HepG2 (cell line): ENCODE measurements around the gene HS3ST3A1. TPM values are rescaled to one million over a fixed set of nuclear protein-coding genes. Genes with fewer than 3 reads are reported as not detected.

Experiments used
- ADNP ChIP-seq: sonication (generic); formaldehyde crosslinking; IDR thresholded peaks from 2 replicates; pipeline ENCODE4 v1.4.0; 2020; ENCODE audit warnings: missing genetic modification reagents
- ATM ChIP-seq: fragments of 450-650 bp; IDR thresholded peaks from 2 replicates; pipeline ENCODE4 v1.7.1; 2017; ENCODE audit warnings: mild to moderate bottlenecking, borderline replicate concordance
- CEBPG ChIP-seq: IDR thresholded peaks from 2 replicates; pipeline ENCODE4 v1.6.1; 2016
- FOSL1 ChIP-seq: sonication (generic); formaldehyde crosslinking; IDR thresholded peaks from 2 replicates; pipeline ENCODE4 v1.9.0; 2021; ENCODE audit warnings: missing genetic modification reagents, borderline replicate concordance
- HOXA3 ChIP-seq: sonication (generic); formaldehyde crosslinking; IDR thresholded peaks from 2 replicates; pipeline ENCODE4 v1.5.0; 2020; ENCODE audit warnings: missing genetic modification reagents
- IRX3 ChIP-seq: sonication (generic); formaldehyde crosslinking; IDR thresholded peaks from 2 replicates; pipeline ENCODE4 v1.8.1; 2023; ENCODE audit warnings: mild to moderate bottlenecking, low read depth, missing genetic modification reagents, borderline replicate concordance
- KAT7 ChIP-seq: IDR thresholded peaks from 2 replicates; pipeline ENCODE4 v1.6.1; 2018; ENCODE audit warnings: borderline replicate concordance, missing compliant biosample characterization
- KLF11 ChIP-seq: IDR thresholded peaks from 2 replicates; pipeline ENCODE4 v1.6.1; 2016; ENCODE audit warnings: missing compliant biosample characterization
- NFIB ChIP-seq: sonication (generic); formaldehyde crosslinking; IDR thresholded peaks from 2 replicates; pipeline ENCODE4 v1.9.0; 2021; ENCODE audit warnings: missing genetic modification reagents, mild to moderate bottlenecking, borderline replicate concordance
- POLR2AphosphoS2 ChIP-seq: IDR thresholded peaks from 2 replicates; pipeline ENCODE4 v1.6.1; 2011; ENCODE audit warnings: low read depth, low read length, improper control_type of control experiment
- RAD21 ChIP-seq: fragments of 450-650 bp; formaldehyde crosslinking; IDR thresholded peaks from 2 replicates; pipeline ENCODE4 v1.5.0; 2020; ENCODE audit warnings: mild to moderate bottlenecking
- REPIN1 ChIP-seq: sonication (generic); formaldehyde crosslinking; IDR thresholded peaks from 2 replicates; pipeline ENCODE4 v1.8.0; 2022; ENCODE audit warnings: missing genetic modification reagents, low read depth, mild to moderate bottlenecking, borderline replicate concordance
- STAG1 ChIP-seq: sonication (generic); formaldehyde crosslinking; IDR thresholded peaks from 2 replicates; pipeline ENCODE4 v1.4.0; 2020; ENCODE audit warnings: missing genetic modification reagents
- TEAD2 ChIP-seq: sonication (generic); formaldehyde crosslinking; IDR thresholded peaks from 2 replicates; pipeline ENCODE4 v1.9.0; 2021; ENCODE audit warnings: missing genetic modification reagents
- THAP8 ChIP-seq: sonication (generic); formaldehyde crosslinking; IDR thresholded peaks from 2 replicates; pipeline ENCODE4 v1.5.1; 2020; ENCODE audit warnings: missing genetic modification reagents, mild to moderate bottlenecking, borderline replicate concordance
- ZNF230 ChIP-seq: sonication (generic); formaldehyde crosslinking; IDR thresholded peaks from 2 replicates; pipeline ENCODE4 v1.4.0; 2020; ENCODE audit warnings: mild to moderate bottlenecking, missing genetic modification reagents
- ZNF263 ChIP-seq: sonication (generic); formaldehyde crosslinking; IDR thresholded peaks from 2 replicates; pipeline ENCODE4 v1.4.0; 2020; ENCODE audit warnings: missing genetic modification reagents
- ZNF577 ChIP-seq: sonication (generic); formaldehyde crosslinking; IDR thresholded peaks from 2 replicates; pipeline ENCODE4 v1.4.0; 2020; ENCODE audit warnings: mild to moderate bottlenecking, low read depth, missing genetic modification reagents, borderline replicate concordance
- ZNF615 ChIP-seq: sonication (generic); formaldehyde crosslinking; IDR thresholded peaks from 2 replicates; pipeline ENCODE4 v1.5.0; 2020; ENCODE audit warnings: mild to moderate bottlenecking, missing genetic modification reagents, borderline replicate concordance
- polyA plus RNA-seq, 8 experiments: library from polyadenylated mRNA; depleted of rRNA in 3 of 8; stranded (reverse) in 7 of 8; unstranded in 1 of 8; fragments of >200 nt; fragmentation: Illumina TruSeq in 4 of 8; extraction: Trizol in 4 of 8; gene quantifications; 2 replicates each; pipeline versions ENCODE4 v1.2.1 to v1.2.3, GENCODE V29; 2011 to 2016; ENCODE audit warnings: low read depth in 4 of 8, missing spikeins in 1 of 8, mixed read lengths in 1 of 8; ENCODE audit not compliant: insufficient read depth in 1 of 8
- total RNA-seq, 5 experiments: library from RNA; depleted of rRNA; stranded (reverse); fragments of >200 nt; fragmentation: Illumina TruSeq; extraction: Trizol; gene quantifications; 2 replicates each; pipeline ENCODE4 v1.2.3, GENCODE V29; 2016; ENCODE audit warnings: low read depth in 1 of 5
- TF ChIP-seq, protein P1 (sequence below): sonication (generic); formaldehyde crosslinking; IDR thresholded peaks from 2 replicates; pipeline ENCODE4 v1.5.0; 2020; ENCODE audit warnings: mild to moderate bottlenecking, missing genetic modification reagents, moderate library complexity
- TF ChIP-seq, protein P2 (sequence below): sonication (generic); formaldehyde crosslinking; IDR thresholded peaks from 2 replicates; pipeline ENCODE4 v1.4.0; 2020; ENCODE audit warnings: missing genetic modification reagents
- TF ChIP-seq, protein P3 (sequence below): sonication (generic); formaldehyde crosslinking; IDR thresholded peaks from 2 replicates; pipeline ENCODE4 v1.4.0; 2020; ENCODE audit warnings: missing genetic modification reagents
- TF ChIP-seq, protein P4 (sequence below): IDR thresholded peaks from 2 replicates; pipeline ENCODE4 v1.6.1; 2016; ENCODE audit warnings: low read depth, control low read depth
- TF ChIP-seq, protein P5 (sequence below): sonication (generic); formaldehyde crosslinking; IDR thresholded peaks from 2 replicates; pipeline ENCODE4 v1.4.0; 2020; ENCODE audit warnings: mild to moderate bottlenecking, missing genetic modification reagents

HS3ST3A1 gene
- total and polyA plus RNA-seq, 2 of the 13 experiments (the other 11 are each of a cell fraction or from before 2014, with no cell fraction given) = 1.3 to 3.5 TPM

DNA sequence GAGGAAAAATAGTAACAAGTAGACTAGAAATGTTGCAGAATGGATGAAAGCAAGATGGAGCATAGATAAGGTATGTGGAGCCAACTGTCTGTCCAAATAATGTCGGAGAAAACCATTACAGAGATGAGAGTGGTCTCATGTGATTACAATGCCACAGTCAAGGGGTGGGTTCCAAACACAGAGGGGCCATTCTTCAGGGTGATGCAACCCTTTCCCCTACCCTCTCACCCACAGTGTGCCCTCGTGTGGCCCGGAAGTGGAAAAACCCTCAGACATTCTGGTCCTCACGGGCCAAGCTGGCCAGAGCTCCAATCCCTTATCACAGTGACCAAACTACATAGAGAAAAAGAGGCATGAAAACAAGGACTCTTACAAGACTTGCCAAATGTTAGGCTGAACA, 17.7 kb upstream of the HS3ST3A1 start (continued):
- TF ChIP-seq, protein P1, sequence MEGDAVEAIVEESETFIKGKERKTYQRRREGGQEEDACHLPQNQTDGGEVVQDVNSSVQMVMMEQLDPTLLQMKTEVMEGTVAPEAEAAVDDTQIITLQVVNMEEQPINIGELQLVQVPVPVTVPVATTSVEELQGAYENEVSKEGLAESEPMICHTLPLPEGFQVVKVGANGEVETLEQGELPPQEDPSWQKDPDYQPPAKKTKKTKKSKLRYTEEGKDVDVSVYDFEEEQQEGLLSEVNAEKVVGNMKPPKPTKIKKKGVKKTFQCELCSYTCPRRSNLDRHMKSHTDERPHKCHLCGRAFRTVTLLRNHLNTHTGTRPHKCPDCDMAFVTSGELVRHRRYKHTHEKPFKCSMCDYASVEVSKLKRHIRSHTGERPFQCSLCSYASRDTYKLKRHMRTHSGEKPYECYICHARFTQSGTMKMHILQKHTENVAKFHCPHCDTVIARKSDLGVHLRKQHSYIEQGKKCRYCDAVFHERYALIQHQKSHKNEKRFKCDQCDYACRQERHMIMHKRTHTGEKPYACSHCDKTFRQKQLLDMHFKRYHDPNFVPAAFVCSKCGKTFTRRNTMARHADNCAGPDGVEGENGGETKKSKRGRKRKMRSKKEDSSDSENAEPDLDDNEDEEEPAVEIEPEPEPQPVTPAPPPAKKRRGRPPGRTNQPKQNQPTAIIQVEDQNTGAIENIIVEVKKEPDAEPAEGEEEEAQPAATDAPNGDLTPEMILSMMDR (CRISPR knock-in tag) = peak; percentile 51
- TF ChIP-seq, protein P2, sequence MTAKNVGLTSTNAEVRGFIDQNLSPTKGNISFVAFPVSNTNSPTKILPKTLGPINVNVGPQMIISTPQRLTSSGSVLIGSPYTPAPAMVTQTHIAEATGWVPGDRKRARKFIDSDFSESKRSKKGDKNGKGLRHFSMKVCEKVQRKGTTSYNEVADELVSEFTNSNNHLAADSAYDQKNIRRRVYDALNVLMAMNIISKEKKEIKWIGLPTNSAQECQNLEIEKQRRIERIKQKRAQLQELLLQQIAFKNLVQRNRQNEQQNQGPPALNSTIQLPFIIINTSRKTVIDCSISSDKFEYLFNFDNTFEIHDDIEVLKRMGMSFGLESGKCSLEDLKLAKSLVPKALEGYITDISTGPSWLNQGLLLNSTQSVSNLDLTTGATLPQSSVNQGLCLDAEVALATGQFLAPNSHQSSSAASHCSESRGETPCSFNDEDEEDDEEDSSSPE (CRISPR knock-in tag) = no peak
- TF ChIP-seq, protein P3, sequence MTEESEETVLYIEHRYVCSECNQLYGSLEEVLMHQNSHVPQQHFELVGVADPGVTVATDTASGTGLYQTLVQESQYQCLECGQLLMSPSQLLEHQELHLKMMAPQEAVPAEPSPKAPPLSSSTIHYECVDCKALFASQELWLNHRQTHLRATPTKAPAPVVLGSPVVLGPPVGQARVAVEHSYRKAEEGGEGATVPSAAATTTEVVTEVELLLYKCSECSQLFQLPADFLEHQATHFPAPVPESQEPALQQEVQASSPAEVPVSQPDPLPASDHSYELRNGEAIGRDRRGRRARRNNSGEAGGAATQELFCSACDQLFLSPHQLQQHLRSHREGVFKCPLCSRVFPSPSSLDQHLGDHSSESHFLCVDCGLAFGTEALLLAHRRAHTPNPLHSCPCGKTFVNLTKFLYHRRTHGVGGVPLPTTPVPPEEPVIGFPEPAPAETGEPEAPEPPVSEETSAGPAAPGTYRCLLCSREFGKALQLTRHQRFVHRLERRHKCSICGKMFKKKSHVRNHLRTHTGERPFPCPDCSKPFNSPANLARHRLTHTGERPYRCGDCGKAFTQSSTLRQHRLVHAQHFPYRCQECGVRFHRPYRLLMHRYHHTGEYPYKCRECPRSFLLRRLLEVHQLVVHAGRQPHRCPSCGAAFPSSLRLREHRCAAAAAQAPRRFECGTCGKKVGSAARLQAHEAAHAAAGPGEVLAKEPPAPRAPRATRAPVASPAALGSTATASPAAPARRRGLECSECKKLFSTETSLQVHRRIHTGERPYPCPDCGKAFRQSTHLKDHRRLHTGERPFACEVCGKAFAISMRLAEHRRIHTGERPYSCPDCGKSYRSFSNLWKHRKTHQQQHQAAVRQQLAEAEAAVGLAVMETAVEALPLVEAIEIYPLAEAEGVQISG (CRISPR knock-in tag) = 0 out of 2 replicates have a peak, but pooled peaks have one; percentile 14
- TF ChIP-seq HOXA3 (no peak), STAG1 (CRISPR knock-in tag) (peak; percentile 36), TEAD2 (CRISPR knock-in tag) (no peak), ZNF263 (CRISPR knock-in tag) (no peak), POLR2AphosphoS2 (no peak), REPIN1 (CRISPR knock-in tag) (no peak), NFIB (CRISPR knock-in tag) (no peak), RAD21 (CRISPR knock-in tag) (0 out of 2 replicates have a peak, but pooled peaks have one; percentile 17), ZNF615 (CRISPR knock-in tag) (no peak), CEBPG (peak; percentile 65), IRX3 (no peak), KAT7 (no peak), ZNF230 (CRISPR knock-in tag) (no peak), FOSL1 (CRISPR knock-in tag) (no peak), ZNF577 (CRISPR knock-in tag) (no peak), ADNP (no peak), KLF11 (no peak), ATM (no peak), THAP8 (CRISPR knock-in tag) (no peak)
- TF ChIP-seq, protein P4, sequence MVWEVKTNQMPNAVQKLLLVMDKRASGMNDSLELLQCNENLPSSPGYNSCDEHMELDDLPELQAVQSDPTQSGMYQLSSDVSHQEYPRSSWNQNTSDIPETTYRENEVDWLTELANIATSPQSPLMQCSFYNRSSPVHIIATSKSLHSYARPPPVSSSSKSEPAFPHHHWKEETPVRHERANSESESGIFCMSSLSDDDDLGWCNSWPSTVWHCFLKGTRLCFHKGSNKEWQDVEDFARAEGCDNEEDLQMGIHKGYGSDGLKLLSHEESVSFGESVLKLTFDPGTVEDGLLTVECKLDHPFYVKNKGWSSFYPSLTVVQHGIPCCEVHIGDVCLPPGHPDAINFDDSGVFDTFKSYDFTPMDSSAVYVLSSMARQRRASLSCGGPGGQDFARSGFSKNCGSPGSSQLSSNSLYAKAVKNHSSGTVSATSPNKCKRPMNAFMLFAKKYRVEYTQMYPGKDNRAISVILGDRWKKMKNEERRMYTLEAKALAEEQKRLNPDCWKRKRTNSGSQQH = no peak
- TF ChIP-seq, protein P5, sequence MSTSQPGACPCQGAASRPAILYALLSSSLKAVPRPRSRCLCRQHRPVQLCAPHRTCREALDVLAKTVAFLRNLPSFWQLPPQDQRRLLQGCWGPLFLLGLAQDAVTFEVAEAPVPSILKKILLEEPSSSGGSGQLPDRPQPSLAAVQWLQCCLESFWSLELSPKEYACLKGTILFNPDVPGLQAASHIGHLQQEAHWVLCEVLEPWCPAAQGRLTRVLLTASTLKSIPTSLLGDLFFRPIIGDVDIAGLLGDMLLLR (CRISPR knock-in tag) = no peak
